ENCODE measurements around the gene ACKR2.
"Not testable (repeated sequence)": the region's sequence is repeated elsewhere in the genome, so short reads cannot be mapped to it uniquely, and the experiment has no call there.

Gene ACKR2

DNA sequence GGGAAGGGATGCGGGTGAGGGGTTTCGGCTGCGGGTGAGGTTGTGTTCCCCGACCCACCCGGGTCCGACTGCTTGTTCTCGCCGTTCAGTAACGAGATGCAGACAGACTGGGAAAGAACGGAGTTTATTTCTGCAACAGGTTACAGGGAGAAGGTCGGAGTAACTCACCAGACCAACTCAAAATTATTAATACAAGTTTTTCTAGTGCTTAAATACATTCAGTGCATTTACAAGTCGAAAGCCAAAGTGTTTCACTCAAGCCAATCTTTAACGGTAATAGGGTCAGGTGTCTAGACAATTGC lies 4.5 kb upstream of the ACKR2 start:
- peaks cover 44% of the 10 kb centered on the region for H3K79me2 ChIP-seq (ENCODE audit: control insufficient read depth, low read length)
- peak overlapping the region; percentile 79 for H3K4me2 ChIP-seq (ENCODE audit: low read length)
- peak overlapping the region; percentile 95 for H3K4me3 ChIP-seq (ENCODE audit: low read length)
- H3K36me3 ChIP-seq (ENCODE audit: control insufficient read depth, low read length) = peaks cover 21% of the 10 kb centered on the region
- H3F3A ChIP-seq (ENCODE audit: control insufficient read depth, insufficient read depth) = no peaks in the 10 kb centered on the region
- TF ChIP-seq, protein P1, sequence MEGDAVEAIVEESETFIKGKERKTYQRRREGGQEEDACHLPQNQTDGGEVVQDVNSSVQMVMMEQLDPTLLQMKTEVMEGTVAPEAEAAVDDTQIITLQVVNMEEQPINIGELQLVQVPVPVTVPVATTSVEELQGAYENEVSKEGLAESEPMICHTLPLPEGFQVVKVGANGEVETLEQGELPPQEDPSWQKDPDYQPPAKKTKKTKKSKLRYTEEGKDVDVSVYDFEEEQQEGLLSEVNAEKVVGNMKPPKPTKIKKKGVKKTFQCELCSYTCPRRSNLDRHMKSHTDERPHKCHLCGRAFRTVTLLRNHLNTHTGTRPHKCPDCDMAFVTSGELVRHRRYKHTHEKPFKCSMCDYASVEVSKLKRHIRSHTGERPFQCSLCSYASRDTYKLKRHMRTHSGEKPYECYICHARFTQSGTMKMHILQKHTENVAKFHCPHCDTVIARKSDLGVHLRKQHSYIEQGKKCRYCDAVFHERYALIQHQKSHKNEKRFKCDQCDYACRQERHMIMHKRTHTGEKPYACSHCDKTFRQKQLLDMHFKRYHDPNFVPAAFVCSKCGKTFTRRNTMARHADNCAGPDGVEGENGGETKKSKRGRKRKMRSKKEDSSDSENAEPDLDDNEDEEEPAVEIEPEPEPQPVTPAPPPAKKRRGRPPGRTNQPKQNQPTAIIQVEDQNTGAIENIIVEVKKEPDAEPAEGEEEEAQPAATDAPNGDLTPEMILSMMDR (IDR thresholded peaks at IDR 0.05; ENCODE audit: low read depth, low read length, poor library complexity, severe bottlenecking) = no peak
- TF ChIP-seq EZH2phosphoT487 (IDR thresholded peaks at IDR 0.05; ENCODE audit: borderline replicate concordance, low read length) = no peak
- H3K4me1 ChIP-seq (ENCODE audit: control insufficient read depth, low read length) = peaks cover 33% of the 10 kb centered on the region
- no peaks in the 10 kb centered on the region for H3K9me3 ChIP-seq (ENCODE audit: control insufficient read depth, insufficient read depth, low read length)
- H3K27me3 ChIP-seq (ENCODE audit: control insufficient read depth, low read length) = peaks cover 17% of the 10 kb centered on the region
- H4K20me1 ChIP-seq (ENCODE audit: control insufficient read depth, insufficient read depth, low read depth, low read length) = peaks cover 18% of the 10 kb centered on the region; the same call in 1 of the 2 replicates
- no peak overlapping the region for H3K27ac ChIP-seq (ENCODE audit: low read depth, low read length)
- H3K9me2 ChIP-seq (replicated peaks; ENCODE audit: control insufficient read depth, low read length) = no peaks in the 10 kb centered on the region

DNA sequence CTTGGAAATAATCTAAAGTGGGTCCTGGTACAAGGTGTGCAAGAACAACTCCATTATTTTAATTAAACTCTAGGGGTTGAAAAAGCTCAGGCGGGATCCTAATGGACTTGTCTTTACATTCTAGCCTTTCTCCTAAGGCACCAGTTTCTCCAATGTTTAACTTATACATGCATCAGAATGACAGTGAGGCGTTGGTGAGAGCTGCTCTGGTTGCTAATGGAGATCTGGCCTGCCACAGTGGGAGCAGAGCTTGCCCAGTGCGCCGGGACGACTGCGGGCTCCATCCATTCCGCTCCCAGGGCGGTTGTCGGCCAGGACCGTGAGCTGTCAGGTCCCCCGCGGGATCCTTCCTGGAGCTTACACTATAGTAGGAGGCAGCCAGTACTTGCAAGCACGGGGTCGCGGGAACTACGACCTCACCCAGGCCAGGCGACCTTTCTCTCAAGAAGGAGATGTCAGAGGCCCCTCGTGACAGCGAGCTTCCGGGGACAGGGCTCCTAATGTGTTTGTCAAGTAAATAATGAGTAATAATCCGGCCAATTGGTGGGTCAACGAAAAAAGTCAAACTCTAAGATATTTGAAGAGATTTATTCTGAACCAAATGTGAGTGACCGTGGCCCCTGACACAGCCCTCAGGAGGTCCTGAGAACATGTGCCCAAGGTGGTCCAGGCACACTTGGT lies 4.0 kb upstream of the ACKR2 start:
- H3K36me3 ChIP-seq (ENCODE audit: control insufficient read depth, low read length) = peaks cover 21% of the 10 kb centered on the region
- no peak overlapping the region for H3K27ac ChIP-seq (ENCODE audit: low read depth, low read length)
- H3K4me3 ChIP-seq (ENCODE audit: low read length) = peak overlapping the region; percentile 95
- TF ChIP-seq, protein P1 (IDR thresholded peaks at IDR 0.05; ENCODE audit: low read depth, low read length, poor library complexity, severe bottlenecking) = no peak
- no peak for TF ChIP-seq EZH2phosphoT487 (IDR thresholded peaks at IDR 0.05; ENCODE audit: borderline replicate concordance, low read length)
- H3K4me2 ChIP-seq (ENCODE audit: low read length) = peak overlapping the region; percentile 79
- peaks cover 33% of the 10 kb centered on the region for H3K4me1 ChIP-seq (ENCODE audit: control insufficient read depth, low read length)
- peaks cover 17% of the 10 kb centered on the region for H3K27me3 ChIP-seq (ENCODE audit: control insufficient read depth, low read length)
- no peaks in the 10 kb centered on the region for H3K9me2 ChIP-seq (replicated peaks; ENCODE audit: control insufficient read depth, low read length)
- H4K20me1 ChIP-seq (ENCODE audit: control insufficient read depth, insufficient read depth, low read depth, low read length) = peaks cover 18% of the 10 kb centered on the region; the same call in 1 of the 2 replicates
- H3K79me2 ChIP-seq (ENCODE audit: control insufficient read depth, low read length) = peaks cover 40% of the 10 kb centered on the region
- H3K9me3 ChIP-seq (ENCODE audit: control insufficient read depth, insufficient read depth, low read length) = no peaks in the 10 kb centered on the region
- H3F3A ChIP-seq (ENCODE audit: control insufficient read depth, insufficient read depth) = no peaks in the 10 kb centered on the region

DNA sequence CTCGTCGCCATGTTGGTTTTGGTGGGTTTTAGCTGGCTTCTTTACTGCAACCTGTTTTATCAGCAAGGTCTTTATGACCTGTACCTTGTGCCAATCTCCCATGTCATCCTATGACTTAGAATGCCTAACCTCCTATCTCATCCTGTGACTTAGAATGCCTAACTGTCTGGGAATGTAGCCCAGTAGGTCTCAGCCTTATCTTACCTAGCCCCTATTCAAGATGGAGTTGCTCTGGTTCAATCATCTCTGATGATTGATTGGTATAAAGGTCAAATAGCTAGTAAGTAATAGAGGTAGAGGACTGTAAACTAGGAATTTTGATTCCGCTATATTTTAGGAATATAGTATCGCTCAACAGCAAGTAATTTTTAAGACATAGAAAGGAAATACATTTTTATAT lies 1.3 kb upstream of the ACKR2 start:
- TF ChIP-seq, protein P1 (IDR thresholded peaks at IDR 0.05; ENCODE audit: low read depth, low read length, poor library complexity, severe bottlenecking) = no peak
- TF ChIP-seq EZH2phosphoT487 (IDR thresholded peaks at IDR 0.05; ENCODE audit: borderline replicate concordance, low read length) = no peak
- Histone ChIP-seq H3F3A (ENCODE audit: control insufficient read depth, insufficient read depth) (no peaks in the 10 kb centered on the region), H3K4me2 (ENCODE audit: low read length) (no peak overlapping the region), H3K27ac (ENCODE audit: low read depth, low read length) (no peak overlapping the region), H3K4me3 (ENCODE audit: low read length) (no peak overlapping the region), H3K79me2 (ENCODE audit: control insufficient read depth, low read length) (peaks cover 13% of the 10 kb centered on the region), H3K9me2 (replicated peaks; ENCODE audit: control insufficient read depth, low read length) (no peaks in the 10 kb centered on the region), H4K20me1 (ENCODE audit: control insufficient read depth, insufficient read depth, low read depth, low read length) (peaks cover 7% of the 10 kb centered on the region; the same call in 1 of the 2 replicates), H3K36me3 (ENCODE audit: control insufficient read depth, low read length) (peaks cover 7% of the 10 kb centered on the region), H3K27me3 (ENCODE audit: control insufficient read depth, low read length) (peaks cover 17% of the 10 kb centered on the region), H3K9me3 (ENCODE audit: control insufficient read depth, insufficient read depth, low read length) (no peaks in the 10 kb centered on the region), H3K4me1 (ENCODE audit: control insufficient read depth, low read length) (peaks cover 13% of the 10 kb centered on the region)

DNA sequence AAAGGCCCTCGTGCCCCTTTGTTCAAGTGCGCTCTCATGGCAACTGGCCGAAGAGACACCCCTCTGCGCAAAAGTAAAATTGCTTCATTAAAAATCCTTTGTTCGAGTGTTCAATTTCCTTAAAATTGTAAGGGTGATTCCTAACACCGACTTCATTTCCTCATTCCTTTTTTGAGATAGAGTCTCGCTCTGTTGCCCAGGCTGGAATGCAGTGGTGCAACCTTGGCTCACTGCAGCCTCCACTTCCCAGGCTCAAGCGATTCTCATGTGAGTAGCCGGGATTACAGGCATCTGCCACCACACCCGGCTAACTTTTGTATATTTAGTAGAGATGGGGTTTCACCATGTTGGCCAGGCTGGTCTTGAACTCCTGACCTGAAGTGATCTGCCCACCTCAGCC lies 1.5 kb downstream of the ACKR2 start:
- H3K27me3 ChIP-seq (ENCODE audit: control insufficient read depth, low read length) = peaks cover 16% of the 10 kb centered on the region
- H3K9me3 ChIP-seq (ENCODE audit: control insufficient read depth, insufficient read depth, low read length); H3K4me2 ChIP-seq (ENCODE audit: low read length); H3F3A ChIP-seq (ENCODE audit: control insufficient read depth, insufficient read depth); H3K79me2 ChIP-seq (ENCODE audit: control insufficient read depth, low read length); H4K20me1 ChIP-seq (ENCODE audit: control insufficient read depth, insufficient read depth, low read depth, low read length); H3K27ac ChIP-seq (ENCODE audit: low read depth, low read length); H3K4me1 ChIP-seq (ENCODE audit: control insufficient read depth, low read length); H3K36me3 ChIP-seq (ENCODE audit: control insufficient read depth, low read length); H3K9me2 ChIP-seq (replicated peaks; ENCODE audit: control insufficient read depth, low read length); H3K4me3 ChIP-seq (ENCODE audit: low read length): not testable (repeated sequence)

DNA sequence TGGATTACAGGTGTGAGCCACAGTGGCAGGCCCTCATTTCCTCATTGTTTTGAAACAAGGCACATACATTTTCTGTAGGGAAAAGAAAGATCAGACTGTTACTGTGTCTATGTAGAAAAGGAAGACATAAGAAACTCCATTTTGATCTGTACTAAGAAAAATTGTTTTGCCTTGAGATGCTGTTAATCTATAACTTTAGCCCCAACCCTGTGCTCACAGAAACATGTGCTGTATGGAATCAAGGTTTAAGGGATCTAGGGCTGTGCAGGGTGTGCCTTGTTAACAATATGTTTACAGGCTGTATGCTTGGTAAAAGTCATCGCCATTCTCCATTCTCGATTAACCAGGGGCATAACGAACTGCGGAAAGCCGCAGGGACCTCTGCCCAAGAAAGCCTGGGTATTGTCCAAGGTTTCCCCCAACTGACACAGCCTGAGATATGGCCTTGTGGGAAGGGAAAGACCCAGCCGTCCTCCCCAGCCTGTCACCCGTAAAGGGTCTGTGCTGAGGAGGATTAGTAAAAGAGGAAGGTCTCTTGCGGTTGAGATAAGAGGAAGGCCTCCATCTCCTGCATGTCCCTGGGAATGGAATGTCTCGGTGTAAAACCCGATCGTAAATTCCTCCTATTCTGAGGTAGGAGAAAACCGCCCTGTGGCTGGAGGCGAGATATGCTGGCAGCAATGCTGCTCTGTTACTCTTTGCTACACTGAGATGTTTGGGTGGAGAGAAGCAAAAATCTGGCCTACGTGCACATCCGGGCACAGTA lies 2.1 kb downstream of the ACKR2 start:
- H3K27me3 ChIP-seq (ENCODE audit: control insufficient read depth, low read length) = peaks cover 15% of the 10 kb centered on the region
- H3K79me2 ChIP-seq (ENCODE audit: control insufficient read depth, low read length); H3K36me3 ChIP-seq (ENCODE audit: control insufficient read depth, low read length); H3K4me1 ChIP-seq (ENCODE audit: control insufficient read depth, low read length); H3K4me3 ChIP-seq (ENCODE audit: low read length); H4K20me1 ChIP-seq (ENCODE audit: control insufficient read depth, insufficient read depth, low read depth, low read length); H3K27ac ChIP-seq (ENCODE audit: low read depth, low read length); H3K9me2 ChIP-seq (replicated peaks; ENCODE audit: control insufficient read depth, low read length); H3K9me3 ChIP-seq (ENCODE audit: control insufficient read depth, insufficient read depth, low read length); H3F3A ChIP-seq (ENCODE audit: control insufficient read depth, insufficient read depth); H3K4me2 ChIP-seq (ENCODE audit: low read length): not testable (repeated sequence)

Data from DOHH2 (cell line).